SU-DHL-6 (cell line): ENCODE data around the gene TWIST2.

Experiments used
- H2AFZ ChIP-seq: fragments of 200-600 bp; sonication (generic); 2 replicates; pipeline ENCODE4 v1.6.1; 2014; ENCODE audit warnings: low read depth, mild to moderate bottlenecking, moderate library complexity, mixed read lengths, antibody characterized with exemption, low read length; ENCODE audit not compliant: severe bottlenecking
- H3F3A ChIP-seq: fragments of 200-600 bp; shearing (Covaris generic); 2 replicates; pipeline ENCODE4 v1.6.0; 2016; ENCODE audit warnings: antibody characterized with exemption, mild to moderate bottlenecking; ENCODE audit not compliant: insufficient read depth
- H3K27ac ChIP-seq: fragments of 200-600 bp; sonication (generic); 2 replicates; pipeline ENCODE4 v1.5.1; 2016; ENCODE audit warnings: low read depth, mild to moderate bottlenecking, low read length, moderate library complexity, mixed read lengths
- H3K27me3 ChIP-seq: fragments of 200-600 bp; sonication (generic), shearing (Covaris generic); 2 replicates; pipeline ENCODE4 v1.6.0; 2014; ENCODE audit warnings: mild to moderate bottlenecking, low read length
- H3K36me3 ChIP-seq: fragments of 200-600 bp; sonication (generic); 2 replicates; pipeline ENCODE4 v1.6.1; 2014; ENCODE audit warnings: mild to moderate bottlenecking, low read length, mixed read lengths
- H3K4me2 ChIP-seq: fragments of 300-600, 200-600 bp; shearing (Covaris generic), sonication (generic); 2 replicates; pipeline ENCODE4 v1.6.0; 2014; ENCODE audit warnings: low read length, low read depth, mild to moderate bottlenecking; ENCODE audit not compliant: poor library complexity, severe bottlenecking
- H3K4me3 ChIP-seq: fragments of 200-600 bp; sonication (generic); 2 replicates; pipeline ENCODE4 v1.5.1; 2014; ENCODE audit warnings: antibody characterized with exemption, low read length, mild to moderate bottlenecking, mixed read lengths; ENCODE audit not compliant: insufficient read depth, poor library complexity, severe bottlenecking
- H3K79me2 ChIP-seq: fragments of 200-600 bp; sonication (generic); 2 replicates; pipeline ENCODE4 v1.6.1; 2014; ENCODE audit warnings: mild to moderate bottlenecking, low read length, moderate library complexity; ENCODE audit not compliant: insufficient read depth
- H3K9ac ChIP-seq: fragments of 200-600 bp; sonication (generic); 2 replicates; pipeline ENCODE4 v1.7.0; 2014; ENCODE audit warnings: mild to moderate bottlenecking, low read length
- H3K9me2 ChIP-seq: fragments of 200-600 bp; sonication (generic); replicated peaks from 2 replicates; pipeline ENCODE4 v1.6.1; 2014; ENCODE audit warnings: low read length; ENCODE audit not compliant: insufficient read depth
- H3K9me3 ChIP-seq: fragments of 200-600 bp; sonication (generic); 2 replicates; pipeline ENCODE4 v1.6.1; 2014; ENCODE audit warnings: low read length, mixed read lengths; ENCODE audit not compliant: insufficient read depth
- H4K20me1 ChIP-seq: fragments of 200-600 bp; sonication (generic); 2 replicates; pipeline ENCODE4 v1.6.1; 2014; ENCODE audit warnings: low read depth, mild to moderate bottlenecking, antibody characterized with exemption, low read length, moderate library complexity, mixed read lengths
- EZH2phosphoT487 ChIP-seq: fragments of 200-600 bp; sonication (generic), shearing (Covaris generic); conservative IDR thresholded peaks from 2 replicates; pipeline ENCODE4 v1.6.1; 2018; ENCODE audit warnings: mild to moderate bottlenecking, antibody characterized with exemption, low read length, moderate library complexity, mixed read lengths
- TF ChIP-seq, protein P1 (sequence below): fragments of 200-600 bp; sonication (generic); IDR thresholded peaks from one replicate; pipeline ENCODE4 v1.5.1; 2017; ENCODE audit warnings: antibody characterized with exemption, mild to moderate bottlenecking, low read length, moderate library complexity; ENCODE audit not compliant: insufficient read depth, poor library complexity, severe bottlenecking

TWIST2 gene

DNA sequence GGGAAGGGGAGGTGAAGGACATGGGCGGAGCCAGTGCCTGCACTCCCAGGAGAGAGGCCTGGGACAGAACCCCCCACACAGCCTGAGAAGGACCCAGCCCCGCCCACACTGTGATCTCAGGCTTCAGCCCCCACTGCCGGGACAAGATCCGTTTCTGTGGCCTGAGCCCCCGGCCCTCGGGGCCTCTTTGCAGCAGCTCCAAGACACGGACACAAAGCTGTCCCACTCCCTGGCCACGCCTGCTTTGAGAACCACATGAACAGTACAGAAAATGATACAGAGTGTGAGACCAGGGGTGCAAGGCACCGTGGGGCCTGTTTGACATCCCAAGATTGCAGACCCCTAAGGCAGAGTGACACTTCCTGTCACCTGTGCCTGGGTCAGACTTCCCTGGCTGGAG lies 74.5 kb downstream of the TWIST2 start:
- H3K9me3 ChIP-seq = no peaks in the 10 kb centered on the region
- H2AFZ ChIP-seq = no peak overlapping the region
- H3K4me2 ChIP-seq = no peak overlapping the region
- no peaks in the 10 kb centered on the region for H3K36me3 ChIP-seq
- H4K20me1 ChIP-seq = no peaks in the 10 kb centered on the region
- no peak overlapping the region for H3K9ac ChIP-seq
- no peak overlapping the region for H3K27ac ChIP-seq
- H3K9me2 ChIP-seq = no peaks in the 10 kb centered on the region
- no peak overlapping the region for H3K4me3 ChIP-seq
- no peaks in the 10 kb centered on the region for H3K79me2 ChIP-seq
- no peaks in the 10 kb centered on the region for H3F3A ChIP-seq
- no peaks in the 10 kb centered on the region for H3K27me3 ChIP-seq
- no peak for TF ChIP-seq EZH2phosphoT487
- TF ChIP-seq, protein P1, sequence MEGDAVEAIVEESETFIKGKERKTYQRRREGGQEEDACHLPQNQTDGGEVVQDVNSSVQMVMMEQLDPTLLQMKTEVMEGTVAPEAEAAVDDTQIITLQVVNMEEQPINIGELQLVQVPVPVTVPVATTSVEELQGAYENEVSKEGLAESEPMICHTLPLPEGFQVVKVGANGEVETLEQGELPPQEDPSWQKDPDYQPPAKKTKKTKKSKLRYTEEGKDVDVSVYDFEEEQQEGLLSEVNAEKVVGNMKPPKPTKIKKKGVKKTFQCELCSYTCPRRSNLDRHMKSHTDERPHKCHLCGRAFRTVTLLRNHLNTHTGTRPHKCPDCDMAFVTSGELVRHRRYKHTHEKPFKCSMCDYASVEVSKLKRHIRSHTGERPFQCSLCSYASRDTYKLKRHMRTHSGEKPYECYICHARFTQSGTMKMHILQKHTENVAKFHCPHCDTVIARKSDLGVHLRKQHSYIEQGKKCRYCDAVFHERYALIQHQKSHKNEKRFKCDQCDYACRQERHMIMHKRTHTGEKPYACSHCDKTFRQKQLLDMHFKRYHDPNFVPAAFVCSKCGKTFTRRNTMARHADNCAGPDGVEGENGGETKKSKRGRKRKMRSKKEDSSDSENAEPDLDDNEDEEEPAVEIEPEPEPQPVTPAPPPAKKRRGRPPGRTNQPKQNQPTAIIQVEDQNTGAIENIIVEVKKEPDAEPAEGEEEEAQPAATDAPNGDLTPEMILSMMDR = no peak

DNA sequence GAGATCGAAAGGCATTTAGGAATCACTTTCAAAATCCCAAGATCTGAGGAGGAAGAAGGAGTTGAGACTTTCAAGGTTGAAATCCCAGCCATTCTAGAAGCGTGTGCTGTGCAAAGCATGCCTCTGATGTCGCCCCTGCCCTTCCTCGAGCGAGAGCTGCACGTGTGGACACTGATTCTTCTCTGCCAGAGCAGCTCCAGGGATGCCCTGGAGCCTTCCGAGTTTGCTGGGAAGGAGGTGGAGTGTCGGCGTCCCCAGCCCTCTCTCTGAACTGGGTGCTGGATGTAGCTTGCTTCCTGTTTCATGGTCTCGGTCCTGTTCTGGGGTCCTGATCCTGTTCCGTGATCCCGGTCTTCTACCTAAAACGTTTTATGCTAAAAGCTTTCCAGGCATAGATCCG lies 76.1 kb downstream of the TWIST2 start:
- Histone ChIP-seq H2AFZ (no peak overlapping the region), H3K36me3 (no peaks in the 10 kb centered on the region), H3K9ac (no peak overlapping the region), H4K20me1 (no peaks in the 10 kb centered on the region), H3K9me2 (no peaks in the 10 kb centered on the region), H3K4me3 (no peak overlapping the region), H3K27ac (no peak overlapping the region), H3K9me3 (no peaks in the 10 kb centered on the region), H3K79me2 (no peaks in the 10 kb centered on the region), H3K27me3 (no peaks in the 10 kb centered on the region), H3F3A (no peaks in the 10 kb centered on the region), H3K4me2 (no peak overlapping the region)
- TF ChIP-seq, protein P1 = no peak
- TF ChIP-seq EZH2phosphoT487 = no peak

DNA sequence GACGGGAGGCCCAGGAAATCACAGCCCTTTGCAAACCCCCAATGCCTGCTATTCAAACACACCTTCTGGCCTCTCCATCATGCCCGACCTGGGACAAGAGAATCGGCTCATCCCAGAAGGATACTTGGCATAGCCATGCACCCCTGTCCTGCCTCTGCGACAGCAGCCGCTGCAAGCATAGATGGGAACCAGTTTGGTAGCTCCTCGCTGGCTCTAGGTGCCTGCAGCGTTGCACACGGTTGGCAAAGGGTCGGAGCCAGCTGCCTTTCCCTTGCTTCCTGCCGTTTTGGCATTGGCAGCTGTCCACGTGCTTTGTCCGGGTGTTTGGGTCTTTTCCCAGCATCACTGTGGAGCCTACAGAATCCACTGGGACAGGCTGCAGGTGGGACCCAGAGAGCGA lies 76.9 kb downstream of the TWIST2 start:
- no peaks in the 10 kb centered on the region for H3F3A ChIP-seq

More for the DNA sequence above, 76.9 kb downstream of the TWIST2 start:
- no peak overlapping the region for H3K4me2 ChIP-seq
- no peak overlapping the region for H3K4me3 ChIP-seq
- H4K20me1 ChIP-seq = no peaks in the 10 kb centered on the region
- no peak overlapping the region for H3K27ac ChIP-seq
- no peaks in the 10 kb centered on the region for H3K36me3 ChIP-seq
- no peak overlapping the region for H3K9ac ChIP-seq
- no peak overlapping the region for H2AFZ ChIP-seq
- no peaks in the 10 kb centered on the region for H3K9me3 ChIP-seq
- no peaks in the 10 kb centered on the region for H3K79me2 ChIP-seq
- no peaks in the 10 kb centered on the region for H3K27me3 ChIP-seq
- H3K9me2 ChIP-seq = no peaks in the 10 kb centered on the region
- TF ChIP-seq, protein P1 = no peak
- TF ChIP-seq EZH2phosphoT487 = no peak
